Mesothelial cell of epicardium (in vitro differentiated cells): Measurements from ENCODE around the gene AUTS2. TPM values are rescaled to one million over a fixed set of nuclear protein-coding genes. Genes with fewer than 3 reads are reported as not detected.
A peak's percentile ranks its signal among the peaks of the same experiment; 100 is the strongest.

Source experiments
- DNase-seq, 2 experiments: peaks; one replicate each; pipeline ENCODE4 v3.0.0; 2021; ENCODE audit warnings: low spot score in 2 of 2; ENCODE audit not compliant: unreplicated experiment in 2 of 2
- H3K27ac Mint-ChIP-seq: 2 replicates; pipeline ENCODE4 v1.8.0; 2021; ENCODE audit warnings: mixed read lengths
- H3K27me3 Mint-ChIP-seq: 2 replicates; pipeline ENCODE4 v1.8.0; 2021; ENCODE audit warnings: low read depth, mixed read lengths
- H3K36me3 Mint-ChIP-seq: 2 replicates; pipeline ENCODE4 v1.8.0; 2021; ENCODE audit warnings: mixed read lengths
- H3K4me1 Mint-ChIP-seq: 2 replicates; pipeline ENCODE4 v1.8.0; 2021; ENCODE audit warnings: mixed read lengths
- H3K4me3 Mint-ChIP-seq: 2 replicates; pipeline ENCODE4 v1.8.0; 2021; ENCODE audit warnings: mild to moderate bottlenecking, moderate library complexity, mixed read lengths
- H3K9me3 Mint-ChIP-seq: 2 replicates; pipeline ENCODE4 v1.8.0; 2021; ENCODE audit warnings: mixed read lengths
- CTCF ChIP-seq: fragments of 200-600 bp; sonication (generic); IDR thresholded peaks from one replicate; pipeline ENCODE4 v1.5.0; 2021; ENCODE audit warnings: antibody characterized with exemption; ENCODE audit not compliant: unreplicated experiment
- total RNA-seq: library from RNA; stranded (reverse); gene quantifications from 3 replicates; pipeline ENCODE4 v1.2.1, GENCODE V29; 2021

Gene AUTS2
- total RNA-seq, 1 donor from 2014 or later: 135 TPM

GRCh38 chr7:69968969-69969556 is 370.8 kb downstream of the AUTS2 start:
- H3K27ac Mint-ChIP-seq: no peak overlapping the region
- peaks cover 33% of the 10 kb centered on the region for H3K4me1 Mint-ChIP-seq
- H3K9me3 Mint-ChIP-seq: no peaks in the 10 kb centered on the region
- no peak overlapping the region for H3K4me3 Mint-ChIP-seq
- no peak for TF ChIP-seq CTCF
- no peaks in the 10 kb centered on the region for H3K36me3 Mint-ChIP-seq
- DNase-seq: no peak
- no peaks in the 10 kb centered on the region for H3K27me3 Mint-ChIP-seq

- Mint-ChIP-seq H3K4me3 (no peak overlapping the region), H3K4me1 (peaks cover 28% of the 10 kb centered on the region)
Measured at GRCh38 chr7:69981646-69982045, 383.4 kb downstream of the AUTS2 start.

GRCh38 chr7:69982197-69982596 is 383.9 kb downstream of the AUTS2 start:
- Mint-ChIP-seq H3K36me3 (peaks cover 5% of the 10 kb centered on the region), H3K9me3 (peaks cover 5% of the 10 kb centered on the region), H3K27ac (peak overlapping the region; percentile 55), H3K27me3 (no peaks in the 10 kb centered on the region), H3K4me1 (peaks cover 28% of the 10 kb centered on the region), H3K4me3 (no peak overlapping the region)
- DNase-seq: no peak
- no peak for TF ChIP-seq CTCF

More at GRCh38 chr7:69981646-69982045, 383.4 kb downstream of the AUTS2 start:
- H3K27me3 Mint-ChIP-seq: no peaks in the 10 kb centered on the region
- peaks cover 10% of the 10 kb centered on the region for H3K36me3 Mint-ChIP-seq
- no peak overlapping the region for H3K27ac Mint-ChIP-seq
- no peak for DNase-seq
- TF ChIP-seq CTCF: no peak
- H3K9me3 Mint-ChIP-seq: peaks cover 10% of the 10 kb centered on the region

GRCh38 chr7:69989551-69989950 is 391.3 kb downstream of the AUTS2 start:
- Mint-ChIP-seq H3K27me3 (no peaks in the 10 kb centered on the region), H3K36me3 (no peaks in the 10 kb centered on the region), H3K27ac (no peak overlapping the region), H3K4me1 (peaks cover 17% of the 10 kb centered on the region), H3K9me3 (peaks cover 5% of the 10 kb centered on the region), H3K4me3 (no peak overlapping the region)
- no peak for DNase-seq
- TF ChIP-seq CTCF: no peak

GRCh38 chr7:69992938-69993337 is 394.7 kb downstream of the AUTS2 start:
- Mint-ChIP-seq H3K36me3 (no peaks in the 10 kb centered on the region), H3K4me1 (peaks cover 35% of the 10 kb centered on the region), H3K27me3 (no peaks in the 10 kb centered on the region), H3K9me3 (peaks cover 5% of the 10 kb centered on the region), H3K4me3 (no peak overlapping the region), H3K27ac (no peak overlapping the region)
- TF ChIP-seq CTCF: no peak
- no peak for DNase-seq

- peaks cover 3% of the 10 kb centered on the region for H3K9me3 Mint-ChIP-seq
- no peak overlapping the region for H3K4me3 Mint-ChIP-seq
- no peak for TF ChIP-seq CTCF
- H3K27me3 Mint-ChIP-seq: no peaks in the 10 kb centered on the region
- no peak for DNase-seq
- peaks cover 33% of the 10 kb centered on the region for H3K4me1 Mint-ChIP-seq
- H3K27ac Mint-ChIP-seq: no peak overlapping the region
- H3K36me3 Mint-ChIP-seq: no peaks in the 10 kb centered on the region
Measured at GRCh38 chr7:69994218-69994617, 395.9 kb downstream of the AUTS2 start.
